SK-N-SH treated with all-trans-retinoic acid at 6 μM for 48 hours (cell line): ENCODE measurements around the gene B3GNT3.

Experiments used
- BACH2 ChIP-seq: fragments of 250-450 bp; sonication (Bioruptor Pico); IDR thresholded peaks from 2 replicates; pipeline ENCODE4 v1.9.0; 2021; ENCODE audit warnings: mild to moderate bottlenecking, borderline replicate concordance
- GLIS3 ChIP-seq: fragments of 250-450 bp; sonication (Bioruptor Pico); IDR thresholded peaks from 2 replicates; pipeline ENCODE4 v1.5.0; 2020; ENCODE audit warnings: mild to moderate bottlenecking, moderate library complexity
- RARB ChIP-seq: fragments of 250-450 bp; sonication (Bioruptor Pico); IDR thresholded peaks from 2 replicates; pipeline ENCODE4 v1.8.0; 2021; ENCODE audit warnings: mild to moderate bottlenecking, moderate library complexity
- TOX ChIP-seq: fragments of 250-450 bp; sonication (Bioruptor Pico); IDR thresholded peaks from 2 replicates; pipeline ENCODE4 v1.8.0; 2021; ENCODE audit warnings: mild to moderate bottlenecking, moderate library complexity, borderline replicate concordance
- ZFP30 ChIP-seq: fragments of 450-650 bp; formaldehyde crosslinking; IDR thresholded peaks from 2 replicates; pipeline ENCODE4 v1.5.0; 2022; ENCODE audit warnings: mild to moderate bottlenecking, moderate library complexity
- TF ChIP-seq, protein P1 (sequence below): fragments of 250-450 bp; sonication (Bioruptor Pico); IDR thresholded peaks from 2 replicates; pipeline ENCODE4 v1.5.1; 2020; ENCODE audit warnings: low read depth, mild to moderate bottlenecking, moderate library complexity
- TF ChIP-seq, protein P2 (sequence below): fragments of 250-450 bp; sonication (Bioruptor Pico); IDR thresholded peaks from 2 replicates; pipeline ENCODE4 v1.8.0; 2020; ENCODE audit warnings: mild to moderate bottlenecking, moderate library complexity, borderline replicate concordance

GRCh38 chr19:17762505-17763229 lies 32.3 kb upstream of the B3GNT3 start:
- TF ChIP-seq TOX (CRISPR knock-in tag) (no peak), ZFP30 (CRISPR knock-in tag) (no peak), GLIS3 (no peak), RARB (CRISPR knock-in tag) (no peak), BACH2 (CRISPR knock-in tag) (no peak)
- TF ChIP-seq, protein P1, sequence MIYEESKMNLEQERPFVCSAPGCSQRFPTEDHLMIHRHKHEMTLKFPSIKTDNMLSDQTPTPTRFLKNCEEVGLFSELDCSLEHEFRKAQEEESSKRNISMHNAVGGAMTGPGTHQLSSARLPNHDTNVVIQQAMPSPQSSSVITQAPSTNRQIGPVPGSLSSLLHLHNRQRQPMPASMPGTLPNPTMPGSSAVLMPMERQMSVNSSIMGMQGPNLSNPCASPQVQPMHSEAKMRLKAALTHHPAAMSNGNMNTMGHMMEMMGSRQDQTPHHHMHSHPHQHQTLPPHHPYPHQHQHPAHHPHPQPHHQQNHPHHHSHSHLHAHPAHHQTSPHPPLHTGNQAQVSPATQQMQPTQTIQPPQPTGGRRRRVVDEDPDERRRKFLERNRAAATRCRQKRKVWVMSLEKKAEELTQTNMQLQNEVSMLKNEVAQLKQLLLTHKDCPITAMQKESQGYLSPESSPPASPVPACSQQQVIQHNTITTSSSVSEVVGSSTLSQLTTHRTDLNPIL = no peak
- TF ChIP-seq, protein P2, sequence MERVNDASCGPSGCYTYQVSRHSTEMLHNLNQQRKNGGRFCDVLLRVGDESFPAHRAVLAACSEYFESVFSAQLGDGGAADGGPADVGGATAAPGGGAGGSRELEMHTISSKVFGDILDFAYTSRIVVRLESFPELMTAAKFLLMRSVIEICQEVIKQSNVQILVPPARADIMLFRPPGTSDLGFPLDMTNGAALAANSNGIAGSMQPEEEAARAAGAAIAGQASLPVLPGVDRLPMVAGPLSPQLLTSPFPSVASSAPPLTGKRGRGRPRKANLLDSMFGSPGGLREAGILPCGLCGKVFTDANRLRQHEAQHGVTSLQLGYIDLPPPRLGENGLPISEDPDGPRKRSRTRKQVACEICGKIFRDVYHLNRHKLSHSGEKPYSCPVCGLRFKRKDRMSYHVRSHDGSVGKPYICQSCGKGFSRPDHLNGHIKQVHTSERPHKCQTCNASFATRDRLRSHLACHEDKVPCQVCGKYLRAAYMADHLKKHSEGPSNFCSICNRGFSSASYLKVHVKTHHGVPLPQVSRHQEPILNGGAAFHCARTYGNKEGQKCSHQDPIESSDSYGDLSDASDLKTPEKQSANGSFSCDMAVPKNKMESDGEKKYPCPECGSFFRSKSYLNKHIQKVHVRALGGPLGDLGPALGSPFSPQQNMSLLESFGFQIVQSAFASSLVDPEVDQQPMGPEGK = no peak
